ENCODE results near the gene SARS1. TPM values are rescaled to one million over a fixed set of nuclear protein-coding genes. Genes with fewer than 3 reads are reported as not detected.
"Not testable (repeated sequence)": the region's sequence is repeated elsewhere in the genome, so short reads cannot be mapped to it uniquely, and the experiment has no call there.

The SARS1 gene
- total RNA-seq, 1 donor from 2014 or later: 178 TPM

- DNase-seq: no peak
Observed at GRCh38 chr1:109279615-109280278, 66.0 kb downstream of the SARS1 start.

DNA sequence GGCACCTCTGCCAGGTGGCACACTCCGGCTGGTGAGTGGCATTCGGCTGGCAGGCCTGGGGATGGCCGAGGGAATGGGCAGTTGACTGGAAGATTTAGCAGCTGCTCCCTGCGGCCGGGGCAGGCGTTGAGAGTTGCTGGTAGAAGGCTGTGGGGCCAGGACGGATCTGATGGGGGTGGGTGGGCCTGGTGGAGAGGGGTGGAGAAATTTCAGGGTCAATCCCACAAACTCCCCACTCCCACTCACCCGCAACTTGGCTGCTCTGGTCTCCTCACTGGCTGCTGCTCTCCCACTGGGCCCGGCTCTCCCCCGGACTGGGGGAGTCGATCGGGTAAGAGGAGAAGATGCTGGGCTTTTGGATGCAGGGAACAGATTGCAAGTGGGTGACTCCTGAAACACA lies 67.1 kb downstream of the SARS1 start:
- DNase-seq: no peak

- DNase-seq: no peak
Observed at GRCh38 chr1:109281680-109282496, 68.2 kb downstream of the SARS1 start.

- no peak for DNase-seq
Observed at GRCh38 chr1:109282497-109282951, 68.8 kb downstream of the SARS1 start.

DNA sequence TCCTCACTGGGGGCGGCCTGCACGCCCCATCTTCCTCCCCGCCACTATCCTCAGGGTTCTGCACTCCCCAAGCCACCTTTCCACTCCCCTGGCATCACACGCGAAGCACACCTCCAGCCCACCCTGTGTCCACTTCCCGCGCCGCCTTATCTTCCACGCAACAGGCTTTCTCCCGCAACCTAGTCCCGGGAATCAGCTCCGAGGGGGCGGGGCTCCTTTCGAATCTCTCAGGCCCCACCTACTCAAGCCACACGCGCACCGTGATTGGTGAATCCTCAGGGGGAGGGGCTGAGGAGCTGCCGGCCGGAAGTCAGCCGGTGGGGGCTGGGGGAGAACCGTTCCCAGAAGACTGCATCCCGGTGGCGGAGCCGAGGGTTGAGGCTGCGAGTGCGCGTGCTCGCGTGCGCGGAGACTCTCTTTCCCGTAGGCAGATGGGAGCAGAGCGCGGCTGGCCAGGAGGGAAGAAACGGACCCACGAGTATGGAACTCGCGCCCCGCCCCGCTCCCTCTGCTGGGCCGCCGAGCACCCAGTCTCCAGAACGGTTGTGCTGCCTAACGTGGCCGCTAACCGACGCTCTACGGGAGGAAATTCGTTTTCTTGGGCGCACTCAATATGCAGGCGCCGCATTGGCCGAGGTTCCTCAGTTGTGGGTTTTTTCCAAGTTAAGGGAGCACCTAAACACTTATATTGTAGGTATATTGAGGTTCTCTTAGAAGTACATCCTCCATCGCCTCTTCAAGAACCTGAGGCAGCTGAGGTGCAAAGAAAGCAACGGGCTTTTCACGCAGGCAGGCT lies 69.4 kb downstream of the SARS1 start, which contains the start of gene PSRC1:
PSRC1 (minus strand) TSS at position 194 of the 796 bp plus-strand sequence.
- DNase-seq: peak; percentile 96

DNA sequence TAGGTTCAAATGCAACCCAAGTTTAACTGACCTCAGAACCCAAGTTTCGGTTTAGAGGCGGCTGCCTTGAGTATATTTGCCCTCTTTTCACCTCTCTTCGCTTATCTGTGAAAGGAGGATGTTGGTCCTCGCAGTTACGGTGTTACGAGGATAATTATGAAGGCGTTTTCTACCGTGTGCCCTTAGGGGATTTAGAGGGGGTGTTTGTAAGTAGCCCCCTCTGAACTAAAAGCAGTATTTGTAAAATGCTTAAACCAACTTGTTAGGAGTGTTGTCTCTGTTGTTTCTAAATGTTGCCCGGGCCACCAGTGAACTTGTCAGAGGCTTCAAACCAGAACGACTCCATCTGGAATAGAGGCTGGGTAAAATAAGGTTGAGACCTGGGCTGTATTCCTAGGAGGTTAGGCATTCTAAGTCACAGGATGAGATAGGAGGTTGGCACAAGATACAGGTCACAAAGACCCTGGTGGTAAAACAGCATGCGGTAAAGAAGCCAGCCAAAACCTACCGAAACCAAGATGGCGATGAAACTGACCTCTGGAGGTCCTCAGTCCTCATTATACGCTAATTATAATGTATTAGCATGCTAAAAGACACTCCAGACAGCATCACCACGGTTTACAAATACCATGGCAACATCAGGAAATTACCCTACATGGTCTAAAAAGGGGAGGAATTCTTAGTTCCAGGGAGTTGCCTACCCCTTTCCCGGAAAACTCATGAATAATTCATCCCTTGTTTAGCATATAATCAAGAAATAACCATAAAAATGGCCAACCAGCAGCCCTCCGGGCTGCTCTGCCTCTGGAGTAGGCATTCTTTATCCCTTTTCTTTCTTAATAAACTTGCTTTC lies 70.3 kb downstream of the SARS1 start:
- no peak for DNase-seq

- DNase-seq: not testable (repeated sequence)
Observed at GRCh38 chr1:109286762-109287161, 73.0 kb downstream of the SARS1 start.

Other genes with a start within 250 kb of the SARS1 start
- 21.6 and 22.2 TPM in 2 replicates for gene WDR47, start 171.8 kb upstream of the SARS1 start, total RNA-seq
- gene TAF13, start 137.9 kb upstream of the SARS1 start, total RNA-seq: 94.8 and 99.2 TPM in 2 replicates
- 20.3 and 23.9 TPM in 2 replicates for gene TMEM167B, start 123.2 kb upstream of the SARS1 start, total RNA-seq
- gene ELAPOR1, start 99.8 kb upstream of the SARS1 start, total RNA-seq: under 0.01 and 0.37 TPM in 2 replicates
- gene CELSR2, start 35.6 kb downstream of the SARS1 start, total RNA-seq: 1.4 and 1.8 TPM in 2 replicates
- gene PSRC1, start 69.2 kb downstream of the SARS1 start, total RNA-seq: 1.0 and 8.4 TPM in 2 replicates
- gene MYBPHL, start 93.1 kb downstream of the SARS1 start, total RNA-seq: not detected in 2 replicates
- 16.7 and 17.4 TPM in 2 replicates for gene SORT1, start 184.0 kb downstream of the SARS1 start, total RNA-seq
- 45.3 and 55.1 TPM in 2 replicates for gene PSMA5, start 212.5 kb downstream of the SARS1 start, total RNA-seq

Measured in dermis blood vessel endothelial cell (primary cell).